Parathyroid adenoma (tissue), 2 donors: Measurements from ENCODE around the gene CSRP2.

Source experiments
- H2AFZ ChIP-seq: fragments of 300-600 bp; sonication (generic); one replicate; pipeline ENCODE4 v1.7.0; 2017; ENCODE audit warnings: antibody characterized with exemption, mild to moderate bottlenecking
- H3K27ac ChIP-seq: fragments of 300-600 bp; sonication (generic); one replicate; pipeline ENCODE4 v1.7.0; 2017
- H3K27me3 ChIP-seq: fragments of 300-600 bp; sonication (generic); one replicate; pipeline ENCODE4 v1.7.0; 2017; ENCODE audit warnings: low read length; ENCODE audit not compliant: control insufficient read depth, insufficient read depth
- H3K36me3 ChIP-seq: fragments of 300-600 bp; sonication (generic); one replicate; pipeline ENCODE4 v1.7.0; 2017; ENCODE audit warnings: low read length; ENCODE audit not compliant: control insufficient read depth, insufficient read depth
- H3K4me1 ChIP-seq: fragments of 300-600 bp; sonication (generic); one replicate; pipeline ENCODE4 v1.7.0; 2017; ENCODE audit warnings: control low read depth
- H3K4me2 ChIP-seq: fragments of 300-600 bp; sonication (generic); one replicate; pipeline ENCODE4 v1.7.0; 2017; ENCODE audit warnings: low read length
- H3K4me3 ChIP-seq: fragments of 300-600 bp; sonication (generic); one replicate; pipeline ENCODE4 v1.7.0; 2017; ENCODE audit warnings: low read depth, low read length
- H3K79me2 ChIP-seq: fragments of 300-600 bp; sonication (generic); one replicate; pipeline ENCODE4 v1.7.0; 2017; ENCODE audit warnings: control low read depth
- H3K9ac ChIP-seq: fragments of 300-600 bp; sonication (generic); one replicate; pipeline ENCODE4 v1.7.0; 2017; ENCODE audit warnings: mild to moderate bottlenecking
- H3K9me3 ChIP-seq: fragments of 300-600 bp; sonication (generic); one replicate; pipeline ENCODE4 v1.7.0; 2017; ENCODE audit warnings: low read length; ENCODE audit not compliant: control insufficient read depth
- TF ChIP-seq, protein P1 (sequence below): fragments of 300-600 bp; sonication (generic); IDR thresholded peaks from one replicate; pipeline ENCODE4 v1.7.0; 2017; ENCODE audit warnings: antibody characterized with exemption, mild to moderate bottlenecking
- donor health status: primary hyperparathyroidism.

CSRP2 gene

GRCh38 chr12:76896274-76896673 is 17.5 kb upstream of the CSRP2 start:
- Histone ChIP-seq H3K27me3 (no peaks in the 10 kb centered on the region), H3K4me3 (no peak overlapping the region), H3K36me3 (no peaks in the 10 kb centered on the region), H3K79me2 (no peaks in the 10 kb centered on the region), H3K27ac (no peak overlapping the region), H3K4me1 (no peaks in the 10 kb centered on the region), H3K4me2 (no peak overlapping the region), H3K9me3 (no peaks in the 10 kb centered on the region), H2AFZ (no peak overlapping the region), H3K9ac (no peak overlapping the region)
- TF ChIP-seq, protein P1, sequence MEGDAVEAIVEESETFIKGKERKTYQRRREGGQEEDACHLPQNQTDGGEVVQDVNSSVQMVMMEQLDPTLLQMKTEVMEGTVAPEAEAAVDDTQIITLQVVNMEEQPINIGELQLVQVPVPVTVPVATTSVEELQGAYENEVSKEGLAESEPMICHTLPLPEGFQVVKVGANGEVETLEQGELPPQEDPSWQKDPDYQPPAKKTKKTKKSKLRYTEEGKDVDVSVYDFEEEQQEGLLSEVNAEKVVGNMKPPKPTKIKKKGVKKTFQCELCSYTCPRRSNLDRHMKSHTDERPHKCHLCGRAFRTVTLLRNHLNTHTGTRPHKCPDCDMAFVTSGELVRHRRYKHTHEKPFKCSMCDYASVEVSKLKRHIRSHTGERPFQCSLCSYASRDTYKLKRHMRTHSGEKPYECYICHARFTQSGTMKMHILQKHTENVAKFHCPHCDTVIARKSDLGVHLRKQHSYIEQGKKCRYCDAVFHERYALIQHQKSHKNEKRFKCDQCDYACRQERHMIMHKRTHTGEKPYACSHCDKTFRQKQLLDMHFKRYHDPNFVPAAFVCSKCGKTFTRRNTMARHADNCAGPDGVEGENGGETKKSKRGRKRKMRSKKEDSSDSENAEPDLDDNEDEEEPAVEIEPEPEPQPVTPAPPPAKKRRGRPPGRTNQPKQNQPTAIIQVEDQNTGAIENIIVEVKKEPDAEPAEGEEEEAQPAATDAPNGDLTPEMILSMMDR = no peak

DNA sequence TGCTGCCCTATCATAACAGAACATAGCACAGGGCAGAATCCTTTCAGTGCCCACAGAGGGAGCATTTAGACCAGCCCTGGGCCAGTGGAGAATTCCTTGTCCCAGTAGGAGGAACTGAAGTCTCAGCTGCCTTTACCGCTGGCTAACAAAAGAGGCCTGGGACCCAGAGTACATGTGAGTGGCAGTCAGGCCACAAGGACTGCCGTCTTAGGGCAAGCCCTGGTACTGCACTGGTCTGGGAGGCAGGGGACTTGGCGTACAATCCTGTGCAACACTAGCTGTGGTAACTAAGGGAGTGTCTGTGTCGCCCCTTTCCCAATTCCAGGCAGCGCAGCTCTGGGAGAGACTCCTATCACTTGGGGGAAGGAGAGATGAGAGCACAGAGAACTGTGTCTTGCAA is 17.0 kb upstream of the CSRP2 start:
- no peaks in the 10 kb centered on the region for H3K79me2 ChIP-seq
- no peak overlapping the region for H3K9ac ChIP-seq
- no peak overlapping the region for H3K4me3 ChIP-seq
- H3K27me3 ChIP-seq = no peaks in the 10 kb centered on the region
- no peak overlapping the region for H2AFZ ChIP-seq
- H3K9me3 ChIP-seq = no peaks in the 10 kb centered on the region
- H3K36me3 ChIP-seq = no peaks in the 10 kb centered on the region
- TF ChIP-seq, protein P1 = no peak
- H3K4me1 ChIP-seq = no peaks in the 10 kb centered on the region
- H3K27ac ChIP-seq = no peak overlapping the region
- H3K4me2 ChIP-seq = no peak overlapping the region

DNA sequence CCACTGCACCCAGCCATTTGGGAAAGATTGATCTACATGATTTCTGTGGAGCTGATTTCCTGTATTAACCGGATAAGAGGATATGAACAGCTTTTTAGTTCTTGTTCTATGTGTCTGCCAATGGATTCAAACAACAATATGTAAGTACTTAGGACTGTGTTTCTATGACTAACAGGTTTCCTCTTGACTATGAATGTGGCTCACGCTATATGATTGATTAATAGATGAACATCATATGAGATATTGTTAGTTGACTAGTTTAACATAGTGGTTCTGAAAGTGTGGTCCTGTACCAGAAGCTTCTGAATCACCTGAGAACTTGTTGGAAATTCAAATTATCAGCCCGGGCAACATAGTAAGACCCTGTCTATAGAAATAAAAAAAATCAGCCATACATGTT is 12.8 kb upstream of the CSRP2 start:
- Histone ChIP-seq H3K9ac (no peak overlapping the region), H3K36me3 (no peaks in the 10 kb centered on the region), H3K9me3 (no peaks in the 10 kb centered on the region), H3K79me2 (no peaks in the 10 kb centered on the region), H2AFZ (no peak overlapping the region), H3K27me3 (no peaks in the 10 kb centered on the region), H3K27ac (no peak overlapping the region), H3K4me3 (no peak overlapping the region), H3K4me1 (no peaks in the 10 kb centered on the region), H3K4me2 (no peak overlapping the region)
- TF ChIP-seq, protein P1 = no peak

DNA sequence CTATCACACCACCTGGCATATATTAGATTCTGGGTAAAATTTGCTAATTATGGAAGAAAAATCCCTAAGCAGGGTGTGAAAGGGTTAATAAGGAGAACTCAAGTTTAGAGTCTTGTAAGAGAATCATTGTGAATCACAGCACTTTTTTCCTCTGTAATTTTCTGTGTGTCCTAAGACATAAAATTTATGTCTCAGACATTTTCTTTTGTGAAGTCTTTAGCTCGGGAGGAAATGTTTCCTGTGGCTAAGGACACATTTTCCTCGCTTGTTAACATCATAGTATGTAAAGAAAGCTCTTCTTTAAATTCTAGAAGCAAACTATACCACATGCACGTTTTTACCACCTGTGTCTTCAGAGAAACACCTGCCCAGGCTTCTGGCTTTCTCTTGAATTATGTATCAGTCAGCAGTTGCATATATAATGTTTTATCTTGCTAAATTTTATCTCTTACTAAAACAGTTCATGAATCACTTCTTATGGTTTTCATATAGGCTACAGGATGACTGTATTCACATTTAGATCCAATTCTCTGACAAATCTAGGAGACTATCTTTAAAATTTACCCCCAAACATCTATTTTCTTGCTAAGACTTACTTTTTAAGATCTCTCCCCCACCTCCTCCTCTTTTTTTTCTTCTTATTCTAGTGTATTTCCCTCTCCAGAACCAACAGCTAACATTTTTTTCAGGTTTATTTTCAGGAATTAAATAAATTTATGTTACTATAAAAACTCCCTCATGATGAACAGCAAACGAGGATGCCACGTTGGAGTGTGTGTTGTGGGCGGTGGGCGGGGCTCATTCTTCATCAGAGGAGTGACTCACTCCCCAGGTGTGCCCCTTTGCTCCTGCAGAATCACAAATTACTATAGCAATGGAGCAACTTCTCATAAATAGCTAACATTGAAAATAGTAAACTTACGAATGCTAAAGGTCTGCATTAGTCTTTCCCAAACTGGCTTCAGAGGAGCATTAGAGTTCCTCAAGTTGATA is 11.6 kb upstream of the CSRP2 start:
- TF ChIP-seq, protein P1 = no peak
- Histone ChIP-seq H3K9ac (no peak overlapping the region), H3K4me2 (no peak overlapping the region), H3K9me3 (no peaks in the 10 kb centered on the region), H3K36me3 (no peaks in the 10 kb centered on the region), H3K27ac (no peak overlapping the region), H3K4me1 (no peaks in the 10 kb centered on the region), H3K27me3 (no peaks in the 10 kb centered on the region), H3K79me2 (no peaks in the 10 kb centered on the region), H3K4me3 (no peak overlapping the region), H2AFZ (no peak overlapping the region)
